Right atrium auricular region (tissue), 2 donors: ENCODE measurements around the gene ADGB. TPM values are rescaled to one million over a fixed set of nuclear protein-coding genes. Genes with fewer than 3 reads are reported as not detected.
A peak's percentile ranks its signal among the peaks of the same experiment; 100 is the strongest.
"Not testable (repeated sequence)": the region's sequence is repeated elsewhere in the genome, so short reads cannot be mapped to it uniquely, and the experiment has no call there.

Experiments
- DNase-seq: peaks from one replicate; pipeline ENCODE4 v3.0.0-alpha.2; 2019; ENCODE audit warnings: low spot score
- H3K27ac ChIP-seq, 2 donors: fragments of 200-600 bp; sonication (generic); 1 replicate in 1 of 2; 2 replicates in 1 of 2; pipeline ENCODE4 v1.5.1; 2016 to 2019
- H3K27me3 ChIP-seq, 2 donors: fragments of 200-600 bp; sonication (generic); one replicate each; pipeline versions ENCODE4 v1.5.1 to v1.6.0; 2017 to 2019
- H3K36me3 ChIP-seq: fragments of 200-600 bp; sonication (generic); one replicate; pipeline ENCODE4 v1.5.1; 2016
- H3K4me1 ChIP-seq, 2 donors: fragments of 200-600 bp; sonication (generic); one replicate each; pipeline versions ENCODE4 v1.5.1 to v1.6.0; 2017 to 2019
- H3K4me3 ChIP-seq, 2 donors: fragments of 200-600 bp; sonication (generic); 1 replicate in 1 of 2; 2 replicates in 1 of 2; pipeline ENCODE4 v1.5.1; 2017 to 2019; ENCODE audit warnings: mild to moderate bottlenecking in 1 of 2, moderate library complexity in 1 of 2
- H3K9me3 ChIP-seq, 2 donors: fragments of 200-600 bp; sonication (generic); one replicate each; pipeline ENCODE4 v1.5.1; 2019
- CTCF ChIP-seq, 2 donors: fragments of 200-600 bp; sonication (generic); IDR thresholded peaks; one replicate each; pipeline ENCODE4 v1.5.1; 2019; ENCODE audit warnings: antibody characterized with exemption in 2 of 2
- total RNA-seq, 2 donors: library from RNA; depleted of rRNA; stranded (reverse); fragments of >200 nt; gene quantifications; one replicate each; pipeline ENCODE4 v1.1.0, GENCODE V29; 2016

The ADGB gene
- total RNA-seq, 2 donors from 2014 or later = not detected

- no peaks in the 10 kb centered on the region for H3K27me3 ChIP-seq
- H3K9me3 ChIP-seq = no peaks in the 10 kb centered on the region
- no peak for TF ChIP-seq CTCF (IDR thresholded peaks at IDR 0.05)
- no peaks in the 10 kb centered on the region for H3K36me3 ChIP-seq
- no peak overlapping the region for H3K27ac ChIP-seq
- no peaks in the 10 kb centered on the region for H3K4me1 ChIP-seq
- no peak for DNase-seq
- no peak overlapping the region for H3K4me3 ChIP-seq
These were observed 191.9 kb downstream of the ADGB start for GRCh38 chr6:146790561-146791091.

- no peak for DNase-seq
- Histone ChIP-seq H3K4me3 (no peak overlapping the region), H3K9me3 (no peaks in the 10 kb centered on the region), H3K27me3 (no peaks in the 10 kb centered on the region), H3K27ac (no peak overlapping the region), H3K36me3 (no peaks in the 10 kb centered on the region), H3K4me1 (no peaks in the 10 kb centered on the region)
- TF ChIP-seq CTCF (IDR thresholded peaks at IDR 0.05) = no peak
These were observed 193.2 kb downstream of the ADGB start for GRCh38 chr6:146791930-146792329.

- H3K9me3 ChIP-seq, H3K4me3 ChIP-seq, DNase-seq, H3K36me3 ChIP-seq, H3K27ac ChIP-seq, H3K4me1 ChIP-seq, H3K27me3 ChIP-seq: not testable (repeated sequence)
These were observed 194.4 kb downstream of the ADGB start for GRCh38 chr6:146793218-146793617.

GRCh38 chr6:146795479-146796133, 196.8 kb downstream of the ADGB start:
- DNase-seq = no peak
- no peak for TF ChIP-seq CTCF (IDR thresholded peaks at IDR 0.05)
- Histone ChIP-seq H3K27ac (no peak overlapping the region), H3K36me3 (no peaks in the 10 kb centered on the region), H3K4me3 (no peak overlapping the region), H3K4me1 (no peaks in the 10 kb centered on the region), H3K9me3 (no peaks in the 10 kb centered on the region), H3K27me3 (no peaks in the 10 kb centered on the region)

- H3K27me3 ChIP-seq, H3K9me3 ChIP-seq, H3K27ac ChIP-seq, H3K4me3 ChIP-seq, H3K36me3 ChIP-seq, H3K4me1 ChIP-seq, DNase-seq: not testable (repeated sequence)
These were observed 204.4 kb downstream of the ADGB start for GRCh38 chr6:146803167-146803566.

- Histone ChIP-seq H3K36me3 (no peaks in the 10 kb centered on the region), H3K27me3 (no peaks in the 10 kb centered on the region), H3K9me3 (no peaks in the 10 kb centered on the region), H3K4me3 (peak overlapping the region in 1 of 2 donors; percentile 1), H3K27ac (no peak overlapping the region), H3K4me1 (no peaks in the 10 kb centered on the region)
- no peak for TF ChIP-seq CTCF (IDR thresholded peaks at IDR 0.05)
- no peak for DNase-seq
These were observed 204.8 kb downstream of the ADGB start for GRCh38 chr6:146803601-146804000.
